Urinary bladder (tissue), 4 donors: ENCODE data around the gene DNAJC1. TPM values are rescaled to one million over a fixed set of nuclear protein-coding genes. Genes with fewer than 3 reads are reported as not detected.

Experiments used
- DNase-seq: peaks from one replicate; pipeline ENCODE4 v3.0.0-alpha.2; 2015; ENCODE audit errors: extremely low spot score
- H3K27ac ChIP-seq: one replicate; pipeline ENCODE4 v1.5.1; 2013; ENCODE audit warnings: low read depth, mild to moderate bottlenecking, moderate library complexity
- H3K36me3 ChIP-seq: one replicate; pipeline ENCODE4 v1.6.1; 2013; ENCODE audit warnings: mild to moderate bottlenecking, moderate library complexity; ENCODE audit not compliant: insufficient read depth
- H3K4me1 ChIP-seq: one replicate; pipeline ENCODE4 v1.6.1; 2013; ENCODE audit warnings: mild to moderate bottlenecking, moderate library complexity; ENCODE audit not compliant: insufficient read depth
- H3K4me3 ChIP-seq: one replicate; pipeline ENCODE4 v1.5.1; 2013; ENCODE audit warnings: low read depth, low read length
- WGBS: extraction: QIAGEN DNeasy Blood & Tissue Kit; methylation state at CpG from one replicate; pipeline ENCODE4 v1.1.7; 2013; 5-methylcytosine and 5-hydroxymethylcytosine counted together
- polyA plus RNA-seq: library from polyadenylated mRNA; stranded (reverse); fragments of 200-250 nt; gene quantifications from one replicate; pipeline ENCODE4 v1.2.3, GENCODE V29; 2013
- total RNA-seq: library from RNA; depleted of rRNA; stranded (reverse); fragments of >200 nt; gene quantifications from one replicate; pipeline ENCODE4 v1.2.3, GENCODE V29; 2014
- donor health status: healthy with polysubstance abuse.
- donor health status: healthy.

The DNAJC1 gene
- total and polyA plus RNA-seq, 2 donors: 44.1 to 47.1 TPM

DNA sequence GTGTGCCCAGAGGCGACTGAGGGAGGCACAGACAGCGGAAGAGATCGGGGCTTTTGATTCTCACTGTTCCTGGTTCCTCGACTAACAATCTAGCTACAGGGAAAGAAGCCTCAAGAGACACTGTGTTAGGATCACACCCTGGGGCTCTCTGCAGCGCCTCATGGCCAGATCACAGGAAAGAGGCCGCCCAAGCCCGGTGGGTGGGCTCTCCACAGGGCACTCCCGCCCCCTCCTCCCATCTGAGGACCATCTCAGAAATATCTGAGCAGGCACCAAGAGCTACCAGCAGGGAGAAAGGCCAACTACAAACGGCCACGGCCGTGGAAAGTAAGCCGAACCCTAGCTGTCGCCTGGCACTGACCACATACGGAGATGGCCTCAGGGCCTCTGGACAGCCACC lies 245.3 kb downstream of the DNAJC1 start:
- Histone ChIP-seq H3K4me3 (no peak overlapping the region), H3K4me1 (no peaks in the 10 kb centered on the region), H3K36me3 (no peaks in the 10 kb centered on the region), H3K27ac (peak overlapping the region; percentile 14)
- WGBS: 78% methylated on average over 14 of the region's 14 CpGs
- no peak for DNase-seq

- no peak for DNase-seq
- Histone ChIP-seq H3K27ac (peak overlapping the region; percentile 24), H3K4me1 (no peaks in the 10 kb centered on the region), H3K4me3 (no peak overlapping the region), H3K36me3 (no peaks in the 10 kb centered on the region)
- 46% methylated on average over 8 of the region's 8 CpGs for WGBS
Observed at GRCh38 chr10:21757185-21757901, 246.2 kb downstream of the DNAJC1 start.

- WGBS: 81% methylated on average over 12 of the region's 12 CpGs
- no peak for DNase-seq
- Histone ChIP-seq H3K4me3 (no peak overlapping the region), H3K4me1 (no peaks in the 10 kb centered on the region), H3K36me3 (no peaks in the 10 kb centered on the region), H3K27ac (no peak overlapping the region)
Observed at GRCh38 chr10:21756707-21757106, 246.8 kb downstream of the DNAJC1 start.

DNA sequence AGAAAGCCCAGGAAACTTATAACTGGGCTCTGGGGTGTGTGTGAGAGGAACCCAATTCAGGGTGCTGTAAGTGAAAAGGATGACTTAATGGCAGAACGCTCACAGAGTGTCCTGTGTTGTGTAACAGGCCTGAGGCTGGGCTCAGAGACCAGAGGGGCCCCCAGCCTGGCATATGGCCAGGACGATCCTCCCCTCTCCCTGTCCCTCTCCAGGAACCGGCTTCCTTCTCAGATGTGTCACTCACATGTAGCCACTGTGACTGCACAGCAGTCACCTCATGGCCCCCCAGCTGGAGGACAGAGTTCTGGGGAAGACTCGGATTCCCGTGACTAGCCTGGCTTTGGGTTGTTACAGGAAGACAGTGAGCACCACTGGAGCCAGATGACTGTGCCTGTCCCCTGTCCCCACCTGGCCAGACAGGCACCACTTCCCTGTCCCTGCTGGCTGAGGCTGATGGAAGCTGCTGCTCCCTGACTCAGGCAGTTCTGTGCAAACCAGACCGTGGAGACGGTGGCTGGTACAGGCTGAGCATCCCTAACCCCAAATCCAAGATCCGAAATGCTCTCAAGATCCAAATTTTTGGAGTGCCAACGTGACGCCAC lies 249.0 kb downstream of the DNAJC1 start:
- 73% methylated on average over 10 of the region's 10 CpGs for WGBS
- H3K36me3 ChIP-seq: no peaks in the 10 kb centered on the region
- H3K4me1 ChIP-seq: no peaks in the 10 kb centered on the region
- no peak for DNase-seq
- no peak overlapping the region for H3K4me3 ChIP-seq
- H3K27ac ChIP-seq: no peak overlapping the region

DNA sequence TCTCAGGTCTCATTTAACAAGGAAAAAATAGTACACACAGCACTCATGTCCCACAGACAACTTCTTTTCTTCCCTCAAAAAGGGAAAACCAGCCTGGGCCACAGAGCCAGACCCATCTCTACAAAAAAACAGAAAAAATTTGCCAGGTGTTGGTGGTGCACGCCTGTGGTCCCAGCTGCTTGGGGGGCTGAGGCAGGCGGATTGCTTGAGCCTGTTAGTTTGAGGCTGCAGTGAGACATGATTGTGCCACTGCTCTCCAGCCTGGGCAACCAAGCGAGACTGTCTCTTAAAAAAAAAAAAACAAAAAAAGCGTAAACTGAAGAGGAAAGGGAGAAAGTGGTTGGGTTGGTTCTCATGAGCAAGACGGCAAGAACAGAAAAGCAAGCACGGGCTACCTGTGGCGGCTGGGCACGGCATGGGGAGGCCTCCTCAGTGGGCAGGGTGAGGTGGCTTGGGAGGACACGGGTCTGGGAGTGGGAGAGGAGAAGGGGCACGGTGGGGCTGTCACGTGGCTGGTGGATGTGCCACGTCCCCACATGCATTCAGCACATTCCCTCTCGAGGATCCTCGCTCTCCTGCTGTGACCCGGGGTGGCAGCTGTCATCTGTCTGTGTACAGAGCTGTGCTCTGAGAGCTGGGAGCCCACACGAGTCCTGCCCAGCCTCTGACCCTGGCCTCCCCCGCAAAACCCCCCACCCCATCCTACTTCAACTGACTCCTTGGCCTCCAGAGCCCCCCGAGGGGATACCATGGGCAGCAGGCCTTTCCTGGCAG lies 249.8 kb downstream of the DNAJC1 start:
- no peak for DNase-seq
- H3K27ac ChIP-seq: no peak overlapping the region
- H3K4me3 ChIP-seq: no peak overlapping the region
- H3K36me3 ChIP-seq: no peaks in the 10 kb centered on the region
- no peaks in the 10 kb centered on the region for H3K4me1 ChIP-seq
- WGBS: 86% methylated on average over 18 of the region's 18 CpGs

DNA sequence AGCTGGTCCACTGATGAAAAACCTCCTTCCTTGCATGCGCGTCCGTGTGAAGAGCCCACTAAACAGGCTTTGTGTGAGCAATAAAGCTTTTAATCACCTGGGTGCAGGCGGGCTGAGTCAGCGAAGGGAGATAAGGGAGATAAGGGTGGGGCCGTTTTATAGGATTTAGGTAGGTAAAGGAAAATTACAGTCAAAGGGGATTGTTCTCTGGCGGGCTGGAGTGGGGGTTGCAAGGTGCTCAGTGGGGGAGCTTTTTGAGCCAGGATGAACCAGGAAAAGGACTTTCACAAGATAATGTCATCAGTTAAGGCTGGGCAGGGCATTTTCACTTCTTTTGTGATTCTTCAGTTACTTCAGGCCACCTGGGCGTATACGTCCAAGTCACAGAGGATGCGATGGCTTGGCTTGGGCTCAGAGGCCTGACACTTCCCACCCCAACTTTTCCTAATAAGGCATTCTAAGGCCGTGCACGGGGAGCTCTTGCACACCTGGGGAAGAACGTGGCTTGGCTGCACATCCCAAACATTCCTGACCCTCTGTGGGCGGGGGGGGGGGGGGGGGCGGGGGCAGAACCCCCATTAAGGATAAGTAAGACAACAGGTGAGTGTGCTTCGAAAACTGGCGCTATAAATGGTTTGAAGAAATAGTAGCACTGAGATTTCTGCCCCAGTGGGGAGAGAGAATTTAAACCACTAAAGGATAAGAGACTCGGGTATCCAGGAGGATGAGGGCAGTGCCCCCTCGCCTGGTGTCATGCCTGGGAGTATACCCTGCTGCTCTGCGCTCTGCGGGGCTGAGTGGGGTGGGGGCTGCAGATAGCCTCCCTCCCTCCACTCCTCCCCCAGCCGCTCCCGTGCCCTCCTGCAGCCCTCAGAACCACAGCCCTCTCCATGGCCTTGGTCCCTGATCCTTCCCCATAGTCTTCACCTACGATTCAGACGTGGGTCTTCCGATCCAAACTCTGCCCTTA lies 251.9 kb downstream of the DNAJC1 start:
- H3K4me3 ChIP-seq: no peak overlapping the region
- 71% methylated on average over 26 of the region's 26 CpGs for WGBS
- no peaks in the 10 kb centered on the region for H3K36me3 ChIP-seq
- H3K27ac ChIP-seq: no peak overlapping the region
- DNase-seq: no peak
- H3K4me1 ChIP-seq: no peaks in the 10 kb centered on the region

- H3K4me3 ChIP-seq: no peak overlapping the region
- no peak for DNase-seq
- no peak overlapping the region for H3K27ac ChIP-seq
- 82% methylated on average over 12 of the region's 12 CpGs for WGBS
- H3K4me1 ChIP-seq: no peaks in the 10 kb centered on the region
- H3K36me3 ChIP-seq: no peaks in the 10 kb centered on the region
Observed at GRCh38 chr10:21750424-21750823, 253.1 kb downstream of the DNAJC1 start.

GRCh38 chr10:21749788-21750187 lies 253.7 kb downstream of the DNAJC1 start:
- H3K27ac ChIP-seq: no peak overlapping the region

DNA sequence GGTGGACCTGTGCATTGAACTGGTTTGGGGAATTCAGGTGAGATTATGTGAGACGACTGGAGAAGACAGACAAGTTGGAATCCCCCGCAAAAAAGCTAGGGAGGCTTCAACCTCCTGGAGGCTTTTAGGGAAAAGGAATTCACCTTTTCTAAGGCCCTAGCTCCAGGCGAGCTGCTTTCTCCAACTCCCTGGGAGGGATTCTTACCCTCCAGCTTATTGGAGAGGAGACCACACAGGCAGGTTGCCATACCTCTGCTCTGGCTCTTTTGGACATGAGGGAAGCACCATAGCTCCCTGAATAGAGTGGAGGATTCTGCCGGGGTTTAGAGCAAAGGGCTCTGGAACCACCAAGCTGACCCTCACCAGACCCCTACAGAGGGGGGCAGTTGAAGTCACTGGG lies 255.7 kb downstream of the DNAJC1 start:
- 85% methylated on average over 4 of the region's 4 CpGs for WGBS
- no peak for DNase-seq
- Histone ChIP-seq H3K36me3 (no peaks in the 10 kb centered on the region), H3K4me3 (no peak overlapping the region), H3K4me1 (no peaks in the 10 kb centered on the region), H3K27ac (no peak overlapping the region)

More at GRCh38 chr10:21749788-21750187, 253.7 kb downstream of the DNAJC1 start:
- no peaks in the 10 kb centered on the region for H3K36me3 ChIP-seq
- H3K4me1 ChIP-seq: no peaks in the 10 kb centered on the region
- no peak overlapping the region for H3K4me3 ChIP-seq
- DNase-seq: no peak
- 43% methylated on average over 3 of the region's 3 CpGs for WGBS

- H3K4me3 ChIP-seq: no peak overlapping the region
- 90% methylated on average over 6 of the region's 6 CpGs for WGBS
- no peaks in the 10 kb centered on the region for H3K4me1 ChIP-seq
- H3K27ac ChIP-seq: no peak overlapping the region
- DNase-seq: no peak
- H3K36me3 ChIP-seq: no peaks in the 10 kb centered on the region
Observed at GRCh38 chr10:21746118-21746517, 257.4 kb downstream of the DNAJC1 start.

- Histone ChIP-seq H3K36me3 (no peaks in the 10 kb centered on the region), H3K4me3 (no peak overlapping the region), H3K27ac (no peak overlapping the region), H3K4me1 (no peaks in the 10 kb centered on the region)
- WGBS: 87% methylated on average over 11 of the region's 11 CpGs
- no peak for DNase-seq
Observed at GRCh38 chr10:21744223-21744622, 259.3 kb downstream of the DNAJC1 start.

GRCh38 chr10:21742740-21743412 lies 260.7 kb downstream of the DNAJC1 start:
- Histone ChIP-seq H3K4me3 (no peak overlapping the region), H3K4me1 (no peaks in the 10 kb centered on the region), H3K36me3 (no peaks in the 10 kb centered on the region), H3K27ac (no peak overlapping the region)
- 89% methylated on average over 5 of the region's 5 CpGs for WGBS
- no peak for DNase-seq

GRCh38 chr10:21740989-21741388 lies 262.5 kb downstream of the DNAJC1 start:
- DNase-seq: no peak
- Histone ChIP-seq H3K36me3 (no peaks in the 10 kb centered on the region), H3K4me1 (no peaks in the 10 kb centered on the region), H3K4me3 (no peak overlapping the region), H3K27ac (no peak overlapping the region)
- WGBS: 71% methylated on average over 4 of the region's 4 CpGs
